Uterus (tissue), 4 donors: ENCODE data around the gene ARHGAP12. TPM values are rescaled to one million over a fixed set of nuclear protein-coding genes. Genes with fewer than 3 reads are reported as not detected.

Experiments used
- DNase-seq, 2 donors: peaks; one replicate each; pipeline ENCODE4 v3.0.0-alpha.2; 2019 to 2020
- H3K27ac ChIP-seq, 2 donors: fragments of 200-600 bp; sonication (generic); 1 replicate in 1 of 2; 2 replicates in 1 of 2; pipeline ENCODE4 v1.5.1; 2016 to 2018
- H3K27me3 ChIP-seq, 2 donors: fragments of 200-600 bp; sonication (generic); one replicate each; pipeline ENCODE4 v1.5.1; 2018 to 2019; ENCODE audit warnings: control low read depth in 1 of 2
- H3K36me3 ChIP-seq, 2 donors: fragments of 200-600 bp; sonication (generic); one replicate each; pipeline ENCODE4 v1.5.1; 2019; ENCODE audit warnings: control low read depth in 1 of 2
- H3K4me1 ChIP-seq, 2 donors: fragments of 200-600 bp; sonication (generic); one replicate each; pipeline ENCODE4 v1.5.1; 2018 to 2019; ENCODE audit warnings: control low read depth in 1 of 2
- H3K4me3 ChIP-seq, 2 donors: fragments of 200-600 bp; sonication (generic); 1 replicate in 1 of 2; 2 replicates in 1 of 2; pipeline ENCODE4 v1.5.1; 2018 to 2019; ENCODE audit warnings: mild to moderate bottlenecking in 1 of 2
- H3K9me3 ChIP-seq, 2 donors: fragments of 200-600 bp; sonication (generic); one replicate each; pipeline ENCODE4 v1.5.1; 2019; ENCODE audit warnings: control low read depth in 1 of 2
- CTCF ChIP-seq, 4 experiments: fragments of 200-600 bp in 2 of 4; fragments of 450-650 bp in 2 of 4; sonication (generic) in 2 of 4; IDR thresholded peaks; one replicate each; pipeline ENCODE4 v1.5.1; 2016 to 2019; ENCODE audit warnings: antibody characterized with exemption in 4 of 4, mild to moderate bottlenecking in 2 of 4, moderate library complexity in 1 of 4
- POLR2A ChIP-seq, 2 donors: fragments of 450-650 bp; IDR thresholded peaks; one replicate each; pipeline ENCODE4 v1.6.1; 2016; ENCODE audit warnings: antibody characterized with exemption in 2 of 2, mild to moderate bottlenecking in 1 of 2, moderate library complexity in 1 of 2
- intact Hi-C: fragments of 100-400 bp; cut with DNase I; formaldehyde crosslinking; loops from one replicate; pipeline ENCODE4 v1.15.1; 2023; ENCODE audit warnings: low total_unique reads
- total RNA-seq, 4 donors: library from RNA; depleted of rRNA in 3 of 4; stranded (reverse); fragments of >200 nt in 3 of 4; gene quantifications; one replicate each; pipeline versions ENCODE4 v1.1.0 to v1.2.4, GENCODE V29; 2014 to 2023
- donor health status: DM: yes; HTN: yes; CAD: no.

Gene ARHGAP12
- total RNA-seq, 4 donors from 2014 or later = 37.7 to 82.5 (median 57.3) TPM

- H3K4me3 ChIP-seq = no peak overlapping the region
- intact Hi-C loops = no loop called here
- TF ChIP-seq CTCF (IDR thresholded peaks at IDR 0.05) (no peak), POLR2A (IDR thresholded peaks at IDR 0.05) (no peak)
- no peaks in the 10 kb centered on the region for H3K27me3 ChIP-seq
- DNase-seq = no peak
- H3K36me3 ChIP-seq = no peaks in the 10 kb centered on the region
- no peak overlapping the region for H3K27ac ChIP-seq
- H3K4me1 ChIP-seq = no peaks in the 10 kb centered on the region
- H3K9me3 ChIP-seq = no peaks in the 10 kb centered on the region
These were observed 97.7 kb downstream of the ARHGAP12 start for GRCh38 chr10:31830887-31831286.

- Histone ChIP-seq H3K4me1 (no peaks in the 10 kb centered on the region), H3K9me3 (no peaks in the 10 kb centered on the region), H3K27me3 (no peaks in the 10 kb centered on the region), H3K36me3 (no peaks in the 10 kb centered on the region), H3K4me3 (no peak overlapping the region), H3K27ac (no peak overlapping the region)
- no peak for TF ChIP-seq POLR2A (IDR thresholded peaks at IDR 0.05)
- TF ChIP-seq CTCF (IDR thresholded peaks at IDR 0.05) = no peak
- intact Hi-C loops = no loop called here
- DNase-seq = no peak
These were observed 98.9 kb downstream of the ARHGAP12 start for GRCh38 chr10:31829776-31830175.

GRCh38 chr10:31823358-31823757, 105.3 kb downstream of the ARHGAP12 start:
- no peaks in the 10 kb centered on the region for H3K4me1 ChIP-seq
- no peaks in the 10 kb centered on the region for H3K36me3 ChIP-seq
- no peak for TF ChIP-seq CTCF (IDR thresholded peaks at IDR 0.05)
- no peak for TF ChIP-seq POLR2A (IDR thresholded peaks at IDR 0.05)
- H3K27ac ChIP-seq = no peak overlapping the region
- no peaks in the 10 kb centered on the region for H3K27me3 ChIP-seq
- intact Hi-C loops = no loop called here
- no peak overlapping the region for H3K4me3 ChIP-seq
- DNase-seq = no peak
- H3K9me3 ChIP-seq = no peaks in the 10 kb centered on the region

GRCh38 chr10:31822616-31823318, 105.9 kb downstream of the ARHGAP12 start:
- Histone ChIP-seq H3K4me1 (no peaks in the 10 kb centered on the region), H3K36me3 (no peaks in the 10 kb centered on the region), H3K4me3 (no peak overlapping the region), H3K27me3 (no peaks in the 10 kb centered on the region), H3K27ac (no peak overlapping the region), H3K9me3 (no peaks in the 10 kb centered on the region)
- intact Hi-C loops = no loop called here
- TF ChIP-seq POLR2A (IDR thresholded peaks at IDR 0.05) = no peak
- TF ChIP-seq CTCF (IDR thresholded peaks at IDR 0.05) = no peak
- no peak for DNase-seq

GRCh38 chr10:31822150-31822549, 106.5 kb downstream of the ARHGAP12 start:
- intact Hi-C loops = no loop called here

More at GRCh38 chr10:31822150-31822549, 106.5 kb downstream of the ARHGAP12 start:
- no peak overlapping the region for H3K4me3 ChIP-seq
- no peaks in the 10 kb centered on the region for H3K27me3 ChIP-seq
- no peaks in the 10 kb centered on the region for H3K9me3 ChIP-seq
- H3K4me1 ChIP-seq = no peaks in the 10 kb centered on the region
- no peak overlapping the region for H3K27ac ChIP-seq
- DNase-seq = no peak
- no peaks in the 10 kb centered on the region for H3K36me3 ChIP-seq
- TF ChIP-seq CTCF (IDR thresholded peaks at IDR 0.05) (no peak), POLR2A (IDR thresholded peaks at IDR 0.05) (no peak)
